GM21367 (cell line): ENCODE results near the gene RALGDS.
"Not testable (repeated sequence)": the region's sequence is repeated elsewhere in the genome, so short reads cannot be mapped to it uniquely, and the experiment has no call there.

Experiments
- ATAC-seq: cut with Tn5 transposase; IDR thresholded peaks from one replicate; pipeline ENCODE4 v1.9.1; 2021; ENCODE audit not compliant: unreplicated experiment

The RALGDS gene

DNA sequence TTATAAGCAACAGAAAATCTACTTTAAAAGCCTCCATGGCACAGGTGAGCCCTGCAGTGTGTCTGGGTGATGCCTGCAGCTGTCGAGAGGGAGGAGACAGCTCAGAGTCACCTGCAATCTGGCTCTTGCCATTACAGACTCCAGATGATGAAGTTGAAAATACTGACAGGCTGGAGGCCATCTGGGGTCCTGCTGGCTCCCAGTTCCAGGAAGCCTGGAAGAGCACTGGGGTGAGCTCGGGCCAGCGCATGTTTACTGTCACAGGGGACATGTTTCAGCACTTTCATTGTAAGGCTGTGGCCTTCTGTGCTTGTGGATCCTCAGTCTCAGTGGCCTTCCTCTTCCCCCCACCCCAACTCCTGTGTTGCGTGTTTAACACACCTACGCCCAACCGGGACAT lies 30.9 kb downstream of the RALGDS start:
- no peak for ATAC-seq

DNA sequence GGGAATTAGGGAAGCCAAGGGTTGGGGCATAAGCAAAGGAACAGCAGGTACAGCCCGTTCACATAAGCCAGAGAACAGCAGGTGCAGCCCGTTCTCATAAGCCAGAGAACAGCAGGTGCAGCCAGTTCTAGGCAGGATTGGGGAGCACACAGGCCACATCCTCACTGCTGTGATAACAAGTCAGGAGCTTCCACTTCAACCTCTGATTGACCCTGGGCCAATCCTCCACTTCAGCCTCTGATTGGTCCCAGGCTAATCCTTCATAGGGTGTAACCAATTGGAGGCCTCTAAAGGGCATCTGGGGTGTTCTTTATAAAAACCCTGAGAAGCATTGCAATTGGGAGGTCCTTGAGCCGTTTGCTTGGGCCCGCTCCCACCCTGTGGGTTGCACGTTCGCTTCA lies 31.8 kb downstream of the RALGDS start:
- no peak for ATAC-seq

DNA sequence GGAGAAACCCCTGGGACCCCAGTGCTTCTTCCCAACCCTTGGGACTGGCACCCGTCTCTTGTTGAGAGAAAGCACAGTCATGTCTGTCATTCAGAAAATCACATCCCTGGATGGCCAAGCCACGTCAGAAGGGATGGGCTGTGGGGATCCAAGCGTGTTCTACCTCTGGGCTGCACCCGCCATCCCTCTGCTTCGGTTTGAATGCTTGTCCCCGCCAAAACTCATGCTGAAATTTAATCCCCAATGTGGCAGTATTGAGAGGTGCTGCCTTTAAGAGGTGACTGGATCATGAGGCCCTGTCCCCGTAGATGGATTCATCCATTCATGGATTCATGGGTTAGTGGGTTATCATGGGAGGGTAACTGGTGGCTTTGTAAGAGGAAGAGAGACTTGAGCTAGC lies 32.3 kb downstream of the RALGDS start:
- ATAC-seq = no peak

DNA sequence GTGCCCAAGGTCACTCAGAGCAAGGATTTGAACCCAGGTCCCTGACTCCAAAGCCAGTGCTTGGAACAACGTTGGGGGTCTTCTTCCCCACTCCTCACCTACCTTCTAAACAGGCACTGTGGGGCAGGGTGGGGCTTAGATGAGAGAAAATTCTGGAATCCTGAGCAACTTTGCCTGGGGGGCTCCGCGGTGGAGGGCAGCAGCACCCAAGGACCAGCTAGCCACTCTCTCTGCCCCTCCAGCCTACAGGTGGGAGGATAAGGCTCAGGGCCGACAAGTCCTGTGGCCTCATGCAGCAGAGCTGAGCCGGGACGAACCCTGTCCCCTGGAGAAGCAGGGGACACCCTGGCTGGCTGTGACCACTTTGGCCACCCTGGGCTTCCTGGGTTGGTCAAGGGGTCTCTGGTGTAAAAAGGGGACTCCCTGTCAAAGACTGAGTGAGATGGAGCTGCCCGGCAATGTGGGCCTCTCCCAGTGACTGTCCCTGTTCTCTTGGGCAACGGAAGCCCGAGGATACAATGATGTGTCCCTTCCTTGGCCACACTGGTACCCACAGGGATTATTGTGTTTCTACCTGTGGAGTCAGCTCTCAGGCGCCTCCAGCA lies 32.8 kb downstream of the RALGDS start:
- no peak for ATAC-seq

DNA sequence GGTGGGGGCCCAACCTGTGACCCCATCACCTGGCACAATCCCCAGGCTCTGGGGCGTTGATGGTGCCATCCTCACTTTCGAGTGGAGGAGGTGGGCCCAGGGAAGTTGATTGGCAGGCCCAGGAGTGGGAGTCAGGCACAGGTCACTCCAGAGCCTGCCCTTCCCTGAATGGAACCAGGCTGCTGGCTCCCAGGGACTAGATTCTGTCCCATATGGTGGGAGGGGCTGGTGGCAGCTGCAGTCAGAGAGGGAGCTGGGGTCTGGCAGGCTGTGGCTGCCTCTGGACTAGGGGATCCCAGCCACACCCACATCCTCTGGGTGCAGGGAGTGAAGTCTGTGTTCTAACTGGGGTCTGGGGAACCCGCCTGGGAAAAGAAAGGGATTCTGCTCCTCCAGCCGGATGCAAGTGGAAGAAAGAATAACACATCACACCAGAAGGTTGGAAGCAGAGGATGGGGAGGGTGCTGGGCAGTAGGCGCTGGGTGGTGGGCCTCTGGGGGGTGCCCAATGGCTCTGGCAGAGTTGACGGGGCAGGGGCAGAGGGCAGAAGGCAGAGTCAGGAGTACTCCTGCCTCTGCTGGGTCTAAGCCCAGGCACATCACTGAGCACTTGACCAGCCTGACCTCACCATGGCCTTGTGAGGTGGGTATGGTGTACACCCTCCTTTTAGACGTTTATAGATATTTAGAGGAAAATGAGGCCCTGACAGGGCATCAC lies 33.5 kb downstream of the RALGDS start:
- ATAC-seq = no peak

DNA sequence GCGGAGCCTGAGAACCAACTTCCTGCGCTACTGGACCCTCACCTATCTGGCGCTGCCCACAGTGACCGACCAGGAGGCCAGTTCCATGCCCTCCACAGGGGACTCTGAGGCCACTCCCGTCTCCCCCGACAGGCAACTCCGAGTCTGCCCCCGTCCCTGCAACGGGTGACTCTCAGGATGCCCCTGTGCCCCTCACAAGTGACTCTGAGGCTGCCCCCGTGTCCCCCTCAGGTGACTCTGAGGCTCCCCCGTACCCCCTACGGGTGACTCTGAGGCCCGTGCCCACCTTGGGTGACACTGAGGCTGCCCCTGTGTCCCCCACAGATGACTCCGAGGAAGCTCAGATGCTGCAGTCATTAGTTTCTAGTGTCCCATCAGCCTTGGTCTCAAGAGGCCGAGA lies 34.1 kb downstream of the RALGDS start:
- ATAC-seq = no peak

DNA sequence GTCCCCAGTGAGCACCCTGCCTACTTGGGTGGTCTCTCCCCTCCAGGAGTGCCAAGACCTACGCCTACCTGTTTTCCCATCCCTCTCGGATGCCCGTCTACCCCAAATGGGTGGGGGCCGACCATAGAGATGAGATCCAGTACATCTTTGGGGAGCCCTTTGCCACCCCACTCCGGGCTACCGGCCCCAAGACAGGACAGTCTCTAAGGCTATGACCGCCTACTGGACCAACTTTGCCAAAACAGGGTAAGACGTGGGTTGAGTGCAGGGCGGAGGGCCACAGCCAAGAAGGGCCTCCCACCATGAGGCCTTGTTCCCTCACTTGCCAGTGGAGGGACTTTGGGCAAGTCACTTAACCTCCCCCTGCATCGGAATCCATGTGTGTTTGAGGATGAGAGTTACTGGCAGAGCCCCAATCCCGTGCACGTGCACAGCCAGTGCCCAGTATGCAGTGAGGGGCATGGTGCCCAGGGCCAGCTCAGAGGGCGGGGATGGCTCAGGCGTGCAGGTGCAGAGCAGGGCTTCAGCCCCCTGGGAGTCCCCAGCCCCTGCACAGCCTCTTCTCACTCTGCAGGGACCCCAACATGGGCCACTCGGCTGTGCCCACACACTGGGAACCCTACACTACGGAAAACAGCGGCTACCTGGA lies 34.7 kb downstream of the RALGDS start:
- ATAC-seq = not testable (repeated sequence)

DNA sequence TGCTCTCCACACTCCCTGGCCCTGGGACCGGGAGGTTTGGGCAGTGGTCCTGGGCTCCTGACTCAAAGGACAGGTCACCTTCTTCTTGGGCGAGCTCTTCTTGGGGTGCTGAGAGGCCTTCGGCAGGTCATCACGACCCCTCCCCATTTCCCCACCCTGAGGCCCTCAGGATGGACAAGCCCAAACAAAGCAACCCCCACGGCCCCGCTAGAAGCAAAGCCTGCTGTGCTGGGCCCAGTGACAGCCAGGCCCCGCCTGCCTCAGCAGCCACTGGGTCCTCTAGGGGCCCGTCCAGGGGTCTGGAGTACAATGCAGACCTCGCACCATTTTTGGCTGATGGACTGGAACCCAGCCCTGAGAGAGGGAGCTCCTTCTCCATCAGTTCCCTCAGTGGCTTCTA lies 37.4 kb downstream of the RALGDS start:
- ATAC-seq = not testable (repeated sequence)

DNA sequence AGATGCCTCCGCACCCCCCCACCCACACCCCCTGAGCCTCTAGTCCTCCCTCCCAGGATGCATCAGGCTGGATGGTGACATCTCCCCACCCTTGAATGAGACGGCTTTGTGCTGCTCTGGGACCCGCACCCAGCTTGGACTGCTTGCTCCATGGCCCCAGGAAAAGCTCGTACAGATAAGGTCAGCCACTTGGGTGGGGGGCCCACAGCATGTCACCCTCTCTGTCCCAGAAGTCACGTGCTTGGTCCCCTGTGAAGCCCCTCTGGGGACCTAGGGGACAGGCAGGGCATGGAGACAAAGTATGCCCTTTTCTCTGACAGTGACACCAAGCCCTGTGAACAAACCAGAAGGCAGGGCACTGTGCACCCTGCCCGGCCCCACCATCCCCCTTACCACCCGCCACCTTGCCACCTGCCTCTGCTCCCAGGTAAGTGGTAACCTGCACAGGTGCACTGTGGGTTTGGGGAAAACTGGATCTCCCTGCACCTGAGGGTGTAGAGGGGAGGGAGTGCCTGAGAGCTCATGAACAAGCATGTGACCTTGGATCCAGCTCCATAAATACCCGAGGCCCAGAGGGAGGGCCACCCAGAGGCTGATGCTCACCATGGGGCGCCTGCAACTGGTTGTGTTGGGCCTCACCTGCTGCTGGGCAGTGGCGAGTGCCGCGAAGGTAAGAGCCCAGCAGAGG lies 38.9 kb downstream of the RALGDS start:
- ATAC-seq = not testable (repeated sequence)

DNA sequence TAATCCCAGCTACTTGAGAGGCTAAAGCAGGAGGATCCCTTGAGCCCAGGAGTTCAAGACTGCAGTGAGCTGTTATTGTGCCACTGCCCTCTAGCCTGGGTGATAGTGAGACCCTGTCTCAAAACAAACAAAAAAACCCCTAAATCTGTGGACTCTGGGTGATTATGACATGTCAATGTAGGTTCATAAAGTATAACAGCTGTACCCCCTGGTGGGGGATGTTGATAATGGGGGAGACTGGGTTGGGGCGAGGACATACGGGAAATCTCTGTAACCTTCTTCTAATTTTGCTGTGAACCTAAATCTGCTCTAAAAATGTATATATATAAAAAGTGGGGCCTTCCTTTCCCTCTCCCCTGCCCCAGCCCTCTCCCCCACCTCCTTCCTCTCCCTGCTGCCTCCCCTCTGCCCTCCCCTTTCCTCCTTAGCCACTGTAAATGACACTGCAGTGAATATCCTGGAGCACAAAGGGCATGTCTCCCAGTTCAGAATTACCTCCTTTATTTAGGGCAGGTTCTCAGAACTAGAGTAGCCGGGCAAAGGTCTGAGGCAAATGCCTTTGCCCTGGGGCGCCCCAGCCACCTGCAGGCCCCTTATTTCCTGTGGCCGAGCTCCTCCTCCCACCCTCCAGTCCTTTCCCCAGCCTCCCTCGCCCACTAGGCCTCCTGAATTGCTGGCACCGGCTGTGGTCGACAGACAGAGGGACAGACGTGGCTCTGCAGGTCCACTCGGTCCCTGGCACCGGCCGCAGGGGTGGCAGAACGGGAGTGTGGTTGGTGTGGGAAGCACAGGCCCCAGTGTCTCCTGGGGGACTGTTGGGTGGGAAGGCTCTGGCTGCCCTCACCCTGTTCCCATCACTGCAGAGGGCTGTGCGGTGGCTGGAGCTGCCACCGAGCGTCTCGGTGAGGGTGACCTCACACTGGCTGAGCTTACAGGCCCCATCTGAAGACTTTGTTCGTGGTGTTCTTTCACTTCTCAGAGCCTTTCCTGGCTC lies 40.0 kb downstream of the RALGDS start:
- not testable (repeated sequence) for ATAC-seq

DNA sequence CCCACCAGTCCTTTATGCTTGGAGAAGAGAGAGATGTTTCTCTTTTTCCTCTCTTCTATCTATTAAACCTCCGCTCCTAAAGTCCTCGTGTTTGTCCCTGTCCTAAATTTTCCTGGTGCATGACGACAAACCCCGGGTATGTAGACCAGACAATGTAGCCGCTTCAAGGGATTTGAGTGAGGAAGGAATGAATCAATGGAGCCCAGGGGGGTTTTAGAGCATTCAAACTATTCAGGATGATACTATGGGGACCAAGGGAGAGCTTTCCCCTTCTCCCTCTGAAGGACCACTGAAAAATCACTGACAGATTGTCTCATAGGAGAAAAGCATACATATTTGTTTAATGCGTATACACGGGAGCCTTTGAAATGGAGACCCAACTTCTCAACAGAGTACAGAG lies 40.9 kb downstream of the RALGDS start:
- ATAC-seq = no peak

DNA sequence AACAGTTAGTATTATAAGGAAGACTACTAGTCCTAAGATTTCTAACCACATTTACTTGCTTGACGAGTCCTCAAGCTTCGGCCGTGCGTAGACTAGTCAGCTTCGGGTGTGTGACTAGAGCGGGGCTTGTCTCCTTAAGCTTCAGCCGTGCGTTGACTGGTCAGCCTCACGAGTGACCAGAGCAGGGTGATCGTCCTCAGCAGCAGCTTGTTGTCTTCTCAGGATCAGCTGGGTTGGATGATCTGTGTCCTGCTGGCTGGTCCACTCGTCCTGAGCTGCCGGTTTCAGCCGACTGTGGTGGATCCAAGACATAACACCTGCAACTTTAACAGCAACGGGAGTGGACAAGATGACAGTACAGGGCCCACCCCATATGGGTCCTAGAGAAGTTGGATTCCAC lies 42.6 kb downstream of the RALGDS start:
- no peak for ATAC-seq

DNA sequence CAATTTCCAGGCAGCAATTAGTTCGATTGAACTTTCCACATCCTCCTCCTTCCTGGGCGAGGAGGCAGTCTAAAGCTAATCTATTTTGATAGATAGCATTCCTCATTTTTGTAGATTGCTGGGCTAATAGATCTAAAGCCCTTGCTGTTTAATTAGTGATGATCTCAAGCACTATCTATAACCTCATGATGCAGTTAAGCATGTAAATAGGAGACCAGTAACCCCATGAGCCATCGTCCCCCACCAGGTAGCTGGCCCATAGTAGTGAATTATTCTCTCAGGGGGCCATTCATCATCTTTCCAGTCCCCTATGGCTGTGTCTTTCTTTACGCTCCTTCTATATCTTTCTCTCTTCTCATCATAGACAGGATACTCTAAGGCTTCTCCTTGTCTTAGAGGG lies 44.3 kb downstream of the RALGDS start:
- no peak for ATAC-seq

DNA sequence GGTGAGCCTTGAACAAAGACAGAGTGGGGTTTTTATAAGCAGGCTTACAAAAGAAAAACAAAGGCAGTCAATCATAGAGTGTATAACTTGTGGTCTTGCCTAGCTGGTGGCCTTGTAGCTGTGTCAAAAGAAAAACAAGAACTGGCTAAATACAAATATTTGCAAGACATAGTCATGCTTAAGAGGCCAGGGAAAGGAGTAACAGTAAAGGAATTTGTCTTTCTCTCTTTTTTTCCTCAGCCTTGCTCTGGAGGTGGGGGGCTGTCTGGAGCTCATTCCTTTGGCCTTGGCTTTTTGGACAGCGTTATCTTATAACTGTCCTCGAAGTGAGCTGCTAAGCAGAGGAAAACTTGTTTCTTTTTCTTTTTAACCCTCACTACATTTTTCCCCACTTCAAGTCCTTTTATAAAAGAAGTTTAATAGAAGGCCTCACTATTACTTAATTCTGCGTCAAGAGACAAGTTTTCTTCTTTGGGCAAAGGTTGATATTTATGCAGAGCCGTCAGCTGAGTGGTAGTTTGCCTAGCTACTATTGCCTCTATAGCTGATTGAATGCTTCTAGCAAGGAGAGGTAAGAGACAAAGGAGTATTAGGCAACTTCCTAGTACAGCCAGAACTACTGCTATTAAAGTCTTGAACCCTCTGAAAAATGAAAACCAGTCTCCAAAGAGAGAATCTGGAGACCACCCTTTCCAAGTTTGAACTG lies 45.0 kb downstream of the RALGDS start:
- ATAC-seq = no peak

DNA sequence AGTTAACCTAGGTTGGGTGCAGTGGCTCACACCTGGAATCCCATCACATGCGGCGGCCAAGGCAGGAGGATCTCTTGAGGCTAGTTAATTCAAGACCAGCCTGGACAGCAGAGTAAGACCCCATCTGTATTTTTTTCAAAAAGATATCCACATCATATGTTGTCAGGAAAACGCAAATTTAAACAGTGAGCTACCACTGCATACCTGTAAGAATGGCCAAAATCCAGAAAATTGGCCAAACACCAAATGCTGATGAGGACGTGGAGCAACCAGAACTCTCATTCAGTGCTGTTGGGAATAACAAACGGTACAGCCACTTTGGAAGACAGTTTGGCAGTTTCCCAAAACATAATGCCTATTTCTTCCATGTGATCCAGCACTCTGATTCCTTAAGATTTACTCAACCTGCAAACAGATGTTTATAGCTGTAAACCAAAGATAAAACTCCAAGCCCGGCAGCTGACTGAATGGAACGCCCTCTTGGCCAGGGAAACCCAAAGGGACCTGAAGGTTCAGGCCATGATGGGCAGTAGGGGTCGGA lies 46.9 kb downstream of the RALGDS start:
- no peak for ATAC-seq

DNA sequence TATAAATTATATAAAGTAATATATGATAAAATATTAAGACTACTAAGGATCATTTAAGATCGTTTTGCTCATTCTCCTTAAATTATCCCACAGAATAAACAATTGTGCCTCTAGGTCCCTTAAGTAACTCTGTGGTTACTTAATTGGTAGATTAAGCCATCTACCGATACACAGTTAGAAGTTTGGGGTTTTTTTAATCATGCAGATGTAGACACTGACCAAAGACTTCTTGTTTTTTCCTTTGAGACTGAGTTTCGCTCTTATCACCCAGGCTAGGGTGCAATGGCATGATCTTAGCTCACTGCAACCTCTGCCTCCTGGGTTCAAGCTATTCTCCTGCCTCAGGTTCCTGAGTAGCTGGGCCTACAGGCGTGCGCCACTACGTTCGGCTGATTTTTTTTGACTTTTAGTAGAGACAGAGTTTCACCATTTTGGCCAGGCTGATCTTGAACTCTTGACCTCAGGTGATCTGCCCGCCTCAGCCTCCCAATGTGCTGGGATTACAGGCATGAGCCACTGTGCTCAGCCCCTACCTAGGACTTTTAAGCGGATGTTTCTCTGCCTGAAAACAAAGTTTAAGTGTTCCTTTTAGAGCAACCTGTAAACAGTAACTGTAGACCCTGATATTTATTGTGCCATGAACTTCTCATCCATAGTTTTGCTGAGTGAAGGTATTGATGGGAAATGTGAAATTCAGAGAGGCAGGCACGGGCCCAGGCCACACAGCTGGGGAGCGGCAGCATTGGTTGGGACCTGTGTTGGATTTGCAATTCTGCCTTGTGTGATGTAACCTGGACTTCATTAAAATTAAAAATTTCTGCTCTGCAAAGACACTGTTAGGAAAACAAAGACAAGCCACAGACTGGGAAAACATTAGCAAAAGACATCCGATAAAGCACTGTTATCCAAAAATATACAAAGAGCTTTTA lies 47.7 kb downstream of the RALGDS start:
- no peak for ATAC-seq

DNA sequence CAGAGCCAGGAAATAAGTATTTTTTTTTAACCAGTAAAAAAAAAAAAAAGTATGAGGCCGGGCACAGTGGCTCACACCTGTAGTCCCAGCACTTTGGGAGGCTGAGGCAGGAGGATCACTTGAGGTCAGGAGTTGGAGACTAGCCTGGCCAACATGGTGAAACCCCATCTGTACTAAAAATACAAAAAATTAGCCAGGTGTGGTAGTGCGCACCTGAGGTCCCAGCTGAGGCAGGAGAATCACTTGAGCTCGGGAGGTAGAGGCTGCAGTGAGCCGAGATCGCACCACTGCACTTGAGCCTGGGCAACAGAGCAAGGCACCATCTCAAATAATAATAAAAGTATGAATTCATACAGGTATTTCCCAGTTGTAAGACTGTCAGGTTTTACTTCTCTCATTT lies 48.8 kb downstream of the RALGDS start:
- ATAC-seq = not testable (repeated sequence)

DNA sequence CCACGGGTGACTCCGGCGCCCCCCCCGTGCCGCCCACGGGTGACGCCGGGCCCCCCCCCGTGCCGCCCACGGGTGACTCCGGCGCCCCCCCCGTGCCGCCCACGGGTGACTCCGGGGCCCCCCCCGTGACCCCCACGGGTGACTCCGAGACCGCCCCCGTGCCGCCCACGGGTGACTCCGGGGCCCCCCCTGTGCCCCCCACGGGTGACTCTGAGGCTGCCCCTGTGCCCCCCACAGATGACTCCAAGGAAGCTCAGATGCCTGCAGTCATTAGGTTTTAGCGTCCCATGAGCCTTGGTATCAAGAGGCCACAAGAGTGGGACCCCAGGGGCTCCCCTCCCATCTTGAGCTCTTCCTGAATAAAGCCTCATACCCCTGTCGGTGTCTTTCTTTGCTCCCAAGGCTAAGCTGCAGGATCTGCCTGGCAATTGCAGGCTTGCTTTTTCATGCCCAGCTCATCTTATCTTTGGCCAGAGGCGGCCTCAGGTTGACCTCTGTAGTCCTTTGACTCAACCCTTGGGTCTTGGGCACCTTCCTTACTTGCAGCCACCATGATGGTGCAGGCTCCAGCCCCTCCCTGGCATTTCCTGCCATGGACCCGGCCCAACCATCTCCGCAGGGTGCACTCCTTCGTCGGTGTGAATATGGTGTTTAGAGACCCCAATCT lies 49.4 kb downstream of the RALGDS start:
- ATAC-seq = no peak
